Colonic mucosa (tissue), 4 donors: ENCODE data around the gene MYO19. TPM values are rescaled to one million over a fixed set of nuclear protein-coding genes. Genes with fewer than 3 reads are reported as not detected.

Experiments
- DNase-seq: peaks from one replicate; pipeline ENCODE4 v3.0.0-alpha.2; 2020
- H3K27ac ChIP-seq: fragments of 200-600 bp; one replicate; pipeline ENCODE4 v1.8.0; 2021
- H3K27me3 ChIP-seq: fragments of 200-600 bp; one replicate; pipeline ENCODE4 v1.8.0; 2021
- H3K36me3 ChIP-seq: fragments of 200-600 bp; one replicate; pipeline ENCODE4 v1.8.0; 2021
- H3K4me1 ChIP-seq: fragments of 200-600 bp; one replicate; pipeline ENCODE4 v1.8.0; 2021; ENCODE audit warnings: mild to moderate bottlenecking
- H3K4me3 ChIP-seq: fragments of 200-600 bp; one replicate; pipeline ENCODE4 v1.8.0; 2021
- H3K9ac ChIP-seq, 2 donors: one replicate each; pipeline ENCODE4 v1.7.0; 2013; ENCODE audit warnings: control low read depth in 2 of 2, low read depth in 2 of 2, low read length in 2 of 2
- H3K9me3 ChIP-seq: fragments of 200-600 bp; one replicate; pipeline ENCODE4 v1.8.0; 2021
- CTCF ChIP-seq: fragments of 200-600 bp; IDR thresholded peaks from one replicate; pipeline ENCODE4 v1.8.0; 2022; ENCODE audit warnings: antibody characterized with exemption, mild to moderate bottlenecking
- intact Hi-C: fragments of 100-400 bp; cut with DNase I; formaldehyde crosslinking; loops from one replicate; pipeline ENCODE4 v1.14.1; 2022
- total RNA-seq, 2 donors: library from RNA; stranded (reverse); fragmentation: NEBNext Ultra II Directional in 1 of 2; extraction: Animal tissue kit (Norgen Biotek cat#: 25700) in 1 of 2; gene quantifications; one replicate each; pipeline ENCODE4 v1.2.1, GENCODE V29; 2021
- donor health status: healthy.
- donor health status: DM: no; HTN: no; CAD: no.
- donor health status: DM: no; HTN: no; CAD: no.

The MYO19 gene
- total RNA-seq, 2 donors from 2014 or later = 48.8 to 149 TPM

GRCh38 chr17:36515837-36516236 is 18.8 kb downstream of the MYO19 start:
- H3K4me1 ChIP-seq = no peaks in the 10 kb centered on the region
- no peaks in the 10 kb centered on the region for H3K27me3 ChIP-seq
- H3K36me3 ChIP-seq = no peaks in the 10 kb centered on the region
- no peak overlapping the region for H3K4me3 ChIP-seq
- H3K9ac ChIP-seq = no peak overlapping the region
- intact Hi-C loops = no loop called here
- TF ChIP-seq CTCF = no peak
- H3K9me3 ChIP-seq = no peaks in the 10 kb centered on the region
- no peak for DNase-seq
- H3K27ac ChIP-seq = no peak overlapping the region

GRCh38 chr17:36514856-36515255 is 19.8 kb downstream of the MYO19 start:
- no peaks in the 10 kb centered on the region for H3K36me3 ChIP-seq
- H3K4me1 ChIP-seq = no peaks in the 10 kb centered on the region
- no peak for TF ChIP-seq CTCF
- no peak for DNase-seq
- no peak overlapping the region for H3K4me3 ChIP-seq
- no peaks in the 10 kb centered on the region for H3K27me3 ChIP-seq
- H3K27ac ChIP-seq = no peak overlapping the region
- H3K9ac ChIP-seq = no peak overlapping the region
- no peaks in the 10 kb centered on the region for H3K9me3 ChIP-seq
- intact Hi-C loops = no loop called here

- H3K9ac ChIP-seq = no peak overlapping the region
- H3K9me3 ChIP-seq = no peaks in the 10 kb centered on the region
- H3K4me1 ChIP-seq = no peaks in the 10 kb centered on the region
- intact Hi-C loops = no loop called here
- no peak overlapping the region for H3K27ac ChIP-seq
- DNase-seq = no peak
- no peak overlapping the region for H3K4me3 ChIP-seq
- H3K36me3 ChIP-seq = no peaks in the 10 kb centered on the region
- no peaks in the 10 kb centered on the region for H3K27me3 ChIP-seq
- TF ChIP-seq CTCF = no peak
Observed at GRCh38 chr17:36512641-36513040, 22.0 kb downstream of the MYO19 start.

GRCh38 chr17:36511216-36511615 is 23.5 kb downstream of the MYO19 start:
- Histone ChIP-seq H3K27ac (no peak overlapping the region), H3K9me3 (no peaks in the 10 kb centered on the region), H3K36me3 (no peaks in the 10 kb centered on the region), H3K27me3 (no peaks in the 10 kb centered on the region), H3K9ac (no peak overlapping the region), H3K4me3 (no peak overlapping the region), H3K4me1 (no peaks in the 10 kb centered on the region)
- no peak for DNase-seq
- intact Hi-C loops = no loop called here
- no peak for TF ChIP-seq CTCF

- Histone ChIP-seq H3K27me3 (no peaks in the 10 kb centered on the region), H3K9me3 (no peaks in the 10 kb centered on the region), H3K36me3 (no peaks in the 10 kb centered on the region), H3K4me3 (no peak overlapping the region), H3K27ac (no peak overlapping the region), H3K4me1 (no peaks in the 10 kb centered on the region), H3K9ac (no peak overlapping the region)
- no peak for DNase-seq
- intact Hi-C loops = no loop called here
- no peak for TF ChIP-seq CTCF
Observed at GRCh38 chr17:36510636-36511035, 24.0 kb downstream of the MYO19 start.
